Measurements from ENCODE around the gene QKI.
A peak's percentile ranks its signal among the peaks of the same experiment; 100 is the strongest.
"Not testable (repeated sequence)": the region's sequence is repeated elsewhere in the genome, so short reads cannot be mapped to it uniquely, and the experiment has no call there.

Gene QKI

DNA sequence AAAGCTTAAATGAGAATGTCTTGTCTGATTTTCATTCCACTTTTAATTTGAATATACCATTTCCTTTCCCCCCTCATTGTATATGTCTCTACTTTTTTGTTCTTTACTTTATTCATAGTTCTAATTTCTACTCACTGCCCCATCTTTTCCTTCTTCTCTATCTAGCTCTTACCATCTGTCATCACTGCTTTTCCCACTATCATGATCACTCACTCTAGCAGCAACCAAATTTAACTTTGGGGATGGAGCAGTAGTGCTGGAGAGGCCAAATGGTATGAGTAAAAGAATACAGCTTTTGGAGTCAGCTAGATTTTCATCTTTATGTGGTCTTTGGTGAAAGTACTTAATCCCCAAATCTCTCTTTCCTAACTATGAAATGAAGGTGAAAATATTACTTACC is 25.5 kb downstream of the QKI start:
- DNase-seq (ENCODE audit: low read depth), result no peak

DNA sequence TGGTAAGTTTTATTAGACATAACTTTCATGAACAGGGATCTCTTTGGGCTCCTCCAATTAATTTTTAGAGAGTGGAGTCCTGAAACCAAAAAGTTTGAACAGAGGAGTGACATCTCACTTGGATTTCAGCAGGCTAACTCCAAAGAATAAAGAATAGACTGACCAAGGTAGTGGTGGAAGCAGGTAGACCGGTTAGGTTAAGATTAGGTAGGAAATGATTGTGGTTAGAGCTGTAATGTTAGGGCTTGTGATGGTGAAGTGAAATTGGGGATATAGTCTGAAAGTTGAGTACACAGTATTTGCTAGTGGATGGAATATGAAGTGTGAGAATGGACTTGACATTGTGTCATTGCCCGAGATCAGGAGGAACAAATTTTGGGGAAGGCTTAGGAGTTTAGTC is 27.8 kb downstream of the QKI start:
- DNase-seq (ENCODE audit: low read depth), result no peak

DNA sequence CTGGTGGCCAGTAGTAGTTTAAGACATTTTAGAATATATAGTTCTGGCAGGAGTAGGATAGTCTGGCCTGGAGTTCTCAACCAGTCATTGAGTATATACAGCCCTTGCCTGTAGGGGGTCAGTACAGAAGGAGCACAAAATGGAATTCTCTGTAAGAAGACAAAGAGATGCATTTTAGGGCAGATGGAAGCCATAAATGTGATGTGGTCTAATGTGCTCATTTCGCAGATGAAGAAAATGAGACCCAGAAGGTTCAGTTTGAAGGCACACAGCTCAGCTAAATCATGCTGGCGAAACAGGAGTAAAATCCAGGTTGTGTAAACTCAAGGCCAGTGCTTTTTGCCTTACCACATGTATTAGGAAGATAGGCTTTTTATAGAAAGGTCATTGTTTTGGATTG is 29.6 kb downstream of the QKI start:
- DNase-seq (ENCODE audit: low read depth), result no peak

DNA sequence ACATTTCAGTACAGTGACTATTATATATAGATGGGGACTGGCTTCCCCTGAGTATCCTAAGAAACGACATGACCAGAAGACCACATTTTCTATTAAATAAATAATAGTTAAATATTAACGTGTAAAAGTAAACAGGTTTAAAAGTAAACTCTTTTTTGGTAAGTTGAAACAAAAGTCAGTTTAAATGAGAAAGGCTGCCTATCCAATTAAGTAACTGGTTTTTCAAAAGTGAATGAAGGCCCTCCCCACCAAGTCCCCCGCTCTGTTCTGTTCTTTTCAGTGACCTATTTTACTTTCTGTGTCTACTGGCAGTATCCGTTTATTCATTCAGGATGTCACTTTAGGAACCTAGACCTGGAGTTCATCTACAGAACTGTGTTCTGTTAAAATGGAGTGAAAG is 32.0 kb downstream of the QKI start:
- no peak for DNase-seq (ENCODE audit: low read depth)

DNA sequence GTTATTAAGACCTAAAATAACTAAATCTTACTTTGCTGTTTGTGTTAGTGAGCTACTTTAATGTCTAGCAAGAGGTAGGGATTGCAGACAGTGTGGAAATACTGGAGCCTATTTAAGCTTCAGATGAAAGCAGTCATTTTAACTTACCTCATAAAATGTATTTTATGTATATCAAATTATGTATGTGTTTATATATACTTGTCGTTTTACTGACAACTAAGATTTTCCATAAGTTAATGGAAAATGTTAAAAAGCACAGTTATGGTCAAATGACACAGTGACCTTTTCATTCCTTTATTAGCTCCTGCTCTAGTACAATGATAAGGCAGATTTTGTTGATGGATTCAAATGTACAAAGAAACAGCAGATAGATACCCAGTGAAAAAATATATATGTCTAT is 34.6 kb downstream of the QKI start:
- no peak for DNase-seq (ENCODE audit: low read depth)

DNA sequence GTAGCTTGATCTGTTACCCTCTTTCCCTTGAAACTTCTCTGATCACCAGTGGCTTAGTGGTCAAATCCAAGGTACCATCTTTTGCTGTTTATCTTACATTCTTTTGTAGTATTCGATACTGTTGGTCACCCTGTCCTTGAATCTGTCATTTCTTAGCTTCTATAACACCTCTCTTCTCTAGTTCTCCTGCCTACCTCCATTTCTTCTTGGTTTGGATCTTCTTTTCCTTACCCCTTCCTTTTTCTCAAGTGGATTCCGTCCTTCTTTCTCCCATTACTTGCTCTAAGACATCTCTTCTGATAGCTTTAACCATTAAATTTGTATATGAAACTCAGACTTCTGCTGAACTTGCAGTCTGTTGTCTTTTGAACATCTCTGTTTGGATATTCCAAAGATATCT is 39.9 kb downstream of the QKI start:
- DNase-seq (ENCODE audit: low read depth), result no peak

DNA sequence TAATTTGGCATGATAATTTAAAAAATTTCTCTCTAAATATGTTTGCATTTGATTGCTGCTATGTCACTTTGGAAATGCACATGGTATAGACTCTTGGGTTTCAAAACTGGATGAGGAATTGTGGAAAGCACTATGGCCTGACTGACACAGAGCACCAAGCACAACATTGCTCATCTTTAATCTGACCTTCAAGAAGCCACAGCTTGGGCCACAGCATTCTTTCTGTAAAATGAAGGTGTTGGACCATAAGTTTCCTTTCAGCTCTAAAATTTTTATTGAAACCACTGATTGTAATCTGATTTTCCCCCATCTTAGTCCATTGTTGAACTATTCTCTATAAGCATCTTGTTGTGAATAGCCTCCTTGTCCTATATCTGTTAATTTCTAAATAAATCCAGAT is 41.0 kb downstream of the QKI start:
- no peak for DNase-seq (ENCODE audit: low read depth)

DNA sequence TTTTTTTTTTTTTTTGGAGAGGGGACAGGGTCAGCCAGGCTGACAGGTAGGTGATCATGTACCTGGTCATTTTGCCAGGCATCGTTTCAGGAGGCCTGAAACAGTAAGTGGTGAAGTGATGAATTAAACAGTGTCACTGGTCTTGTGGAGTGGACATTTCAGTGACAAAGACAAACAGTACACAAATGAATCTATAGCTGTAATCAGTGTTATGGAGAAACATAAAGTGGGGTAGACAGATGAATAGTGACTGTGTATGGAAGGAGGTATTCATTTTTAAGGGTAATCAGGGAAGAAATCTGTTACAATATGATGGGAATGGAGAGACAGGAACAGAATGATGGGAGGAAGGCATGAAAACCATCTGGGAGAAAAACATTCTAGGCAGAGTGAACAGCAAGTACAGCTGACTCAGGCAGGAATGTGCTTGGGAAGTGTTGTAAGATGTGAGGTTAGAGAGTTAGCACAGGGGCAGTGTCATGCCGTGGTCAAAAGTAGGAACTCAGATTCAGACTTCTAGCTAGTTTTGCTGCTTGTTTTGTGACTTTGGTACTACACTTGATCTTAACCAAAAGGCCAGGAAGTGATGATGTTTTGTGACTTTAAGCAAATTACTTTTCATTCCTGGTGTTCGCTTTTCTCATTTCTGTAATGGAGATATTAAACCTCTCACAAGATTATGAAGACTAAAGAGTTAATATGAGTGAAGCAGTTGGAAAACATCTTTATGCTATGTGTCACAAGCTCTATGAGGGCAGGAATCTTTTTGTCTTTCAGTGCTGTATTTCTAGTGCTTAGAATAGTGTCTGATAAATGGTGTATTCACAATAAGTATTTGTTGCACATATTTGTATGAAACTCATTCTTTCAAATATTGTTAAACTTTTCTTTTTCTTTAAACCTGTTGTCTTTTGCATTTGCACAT is 43.4 kb downstream of the QKI start:
- peak; percentile 79 for DNase-seq (ENCODE audit: low read depth)

DNA sequence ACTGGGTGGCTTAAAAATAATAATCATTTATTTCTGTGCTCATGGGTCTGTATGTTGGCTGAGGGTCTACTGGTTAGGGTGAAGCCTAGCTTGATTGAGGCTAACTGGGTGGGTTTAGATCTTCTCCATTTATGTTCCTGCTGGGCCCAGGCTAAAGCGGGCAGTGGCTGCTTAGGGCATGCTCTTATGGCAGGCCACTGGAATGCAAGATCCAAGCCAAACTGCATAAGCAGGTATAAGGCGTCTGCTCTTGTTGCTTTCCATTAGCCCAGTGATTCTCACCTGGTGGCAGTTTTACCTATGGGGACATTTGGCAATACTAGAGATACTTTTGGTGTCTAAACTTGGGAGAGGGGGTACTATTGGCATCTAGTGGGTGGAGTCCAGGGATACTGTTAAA is 44.5 kb downstream of the QKI start:
- DNase-seq (ENCODE audit: low read depth), result no peak

DNA sequence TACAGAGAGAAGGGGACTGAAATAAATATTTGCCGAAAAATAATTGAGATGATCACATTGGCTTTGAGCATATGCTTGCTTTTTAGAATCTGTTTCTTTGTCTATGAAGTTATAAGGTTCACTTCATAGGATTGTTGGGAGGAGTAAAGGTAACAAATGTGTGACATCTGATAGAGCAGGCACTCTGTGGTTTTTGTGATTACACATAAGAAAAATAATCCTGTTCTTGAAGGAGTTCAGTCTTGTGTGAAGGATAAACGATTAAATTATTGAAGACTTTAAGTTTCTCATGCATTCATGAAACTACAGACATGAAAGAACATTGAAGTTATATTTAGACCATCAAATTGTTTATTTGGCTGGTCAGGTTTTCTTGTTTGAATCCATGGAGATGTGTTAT is 45.0 kb downstream of the QKI start:
- DNase-seq (ENCODE audit: low read depth), result no peak

DNA sequence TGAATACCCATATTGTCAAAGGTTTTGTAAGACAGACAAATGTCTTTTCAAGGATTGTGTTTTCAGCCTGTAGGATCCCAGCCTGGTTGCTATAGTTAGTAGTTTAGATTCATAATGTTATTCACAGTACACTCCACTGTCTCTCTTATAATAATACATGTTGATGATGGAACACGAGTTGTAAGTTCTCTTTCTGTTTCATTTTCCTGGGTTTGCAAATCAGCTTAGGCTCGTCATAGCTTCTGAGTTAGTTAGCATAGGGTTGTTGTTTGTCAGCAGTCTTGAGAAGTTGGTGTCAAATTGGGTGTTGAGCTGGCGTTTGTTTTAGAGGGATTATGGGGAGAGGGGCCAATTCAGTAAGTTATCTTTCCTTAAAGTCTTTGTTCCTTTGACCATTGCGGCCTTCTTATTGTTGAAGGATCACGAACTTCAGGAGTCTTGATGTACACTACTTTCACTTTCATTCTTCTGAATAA is 45.8 kb downstream of the QKI start:
- peak; percentile 24 for DNase-seq (ENCODE audit: low read depth)

DNA sequence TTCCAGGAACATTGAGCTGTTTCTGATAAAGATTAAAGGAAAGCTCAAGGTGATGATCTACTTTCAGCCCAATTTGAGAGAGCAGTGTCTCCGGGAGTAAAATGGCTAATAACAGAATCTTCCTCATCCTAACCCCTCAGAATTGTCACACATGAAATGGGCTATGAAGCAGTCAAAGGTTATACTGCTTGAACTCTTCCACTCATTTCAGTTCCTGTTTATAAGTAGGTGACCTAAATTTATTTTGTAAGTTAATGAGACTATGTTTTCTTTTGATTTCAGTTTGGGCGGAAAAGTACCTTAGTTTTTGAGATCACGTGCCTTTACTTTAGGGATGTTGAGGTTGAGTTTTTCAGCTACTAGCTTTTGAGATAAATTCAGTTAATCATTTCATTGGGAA is 47.2 kb downstream of the QKI start:
- no peak for DNase-seq (ENCODE audit: low read depth)

DNA sequence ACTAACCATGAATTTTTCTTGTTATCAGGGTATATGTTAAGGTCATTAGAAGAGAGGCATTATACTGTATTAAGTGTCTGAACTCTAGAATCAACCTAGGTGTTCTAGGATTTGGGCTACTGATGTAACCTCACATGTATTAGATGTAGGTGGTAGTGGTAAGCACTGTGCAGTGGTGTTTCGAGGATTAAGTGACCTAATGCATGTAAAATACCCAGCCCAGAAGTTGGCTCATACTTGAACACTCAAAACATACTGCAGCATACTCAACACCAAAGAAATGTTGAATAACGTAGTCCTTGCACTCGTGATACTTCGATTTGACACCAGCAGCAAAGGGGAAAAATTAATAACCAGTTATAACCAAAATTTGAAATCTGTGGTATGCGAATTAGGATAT is 48.7 kb downstream of the QKI start:
- DNase-seq (ENCODE audit: low read depth), result no peak

DNA sequence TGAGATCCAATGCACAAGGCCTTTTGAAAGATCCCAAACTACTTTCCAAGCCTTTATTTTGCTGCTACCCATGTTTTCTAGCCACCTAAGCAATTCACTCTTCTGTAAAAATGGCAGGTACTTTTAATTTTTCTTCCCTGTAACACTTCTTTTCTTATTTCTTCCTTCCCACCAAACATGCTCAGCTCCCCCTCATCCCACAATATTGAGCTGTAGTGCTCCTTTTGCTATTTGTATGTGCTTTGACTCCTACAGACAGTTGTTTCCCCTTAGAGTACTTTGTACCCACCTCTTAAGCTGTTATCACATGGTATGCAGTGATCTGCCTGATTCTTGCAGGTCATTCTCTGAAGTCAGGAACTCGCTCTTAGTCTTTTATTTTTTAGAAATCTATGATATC is 49.3 kb downstream of the QKI start:
- DNase-seq (ENCODE audit: low read depth), result no peak

DNA sequence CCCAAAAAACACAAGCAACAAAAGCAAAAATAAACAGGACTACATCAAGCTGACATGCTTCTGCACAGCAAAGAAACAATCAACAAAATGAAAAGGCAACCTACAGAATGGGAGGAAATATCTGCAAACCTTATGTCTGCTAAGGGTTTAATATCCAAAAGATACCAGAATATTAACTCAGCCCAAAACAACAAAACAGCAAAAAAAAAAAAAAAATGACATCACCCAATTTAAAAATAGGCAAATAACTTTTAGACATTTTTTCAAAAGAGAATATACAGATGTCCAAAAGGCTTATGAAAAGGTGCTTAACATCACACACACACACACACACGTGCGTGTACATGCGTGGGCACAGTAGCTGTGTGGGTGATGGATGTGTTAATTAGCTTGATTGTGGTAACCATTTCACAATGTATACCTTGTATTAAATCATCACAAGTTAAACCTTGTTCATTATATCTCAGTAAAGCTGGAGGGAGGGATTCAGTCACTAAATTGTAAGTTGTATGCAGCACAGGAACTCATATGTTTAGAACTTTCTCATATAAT is 52.4 kb downstream of the QKI start:
- no peak for DNase-seq (ENCODE audit: low read depth)

DNA sequence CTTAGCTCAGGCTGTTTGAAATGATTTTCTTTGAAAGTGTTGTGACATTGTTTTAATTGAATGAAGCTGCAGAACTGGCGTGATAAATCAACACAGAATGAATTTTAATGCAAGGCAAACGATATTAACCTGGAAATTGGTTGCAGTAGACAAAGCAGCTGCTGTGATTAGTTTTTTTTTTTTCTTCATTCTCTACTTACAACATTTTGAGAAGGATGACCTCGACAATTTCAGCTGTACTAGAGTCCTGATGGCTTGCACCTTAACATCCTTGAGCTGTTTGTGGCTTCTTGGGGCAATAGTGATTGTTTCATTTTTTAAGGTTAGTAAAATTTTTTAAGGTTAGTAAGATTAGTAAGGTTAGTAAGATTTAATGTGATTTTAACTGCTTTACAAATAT is 54.2 kb downstream of the QKI start:
- DNase-seq (ENCODE audit: low read depth), result no peak

DNA sequence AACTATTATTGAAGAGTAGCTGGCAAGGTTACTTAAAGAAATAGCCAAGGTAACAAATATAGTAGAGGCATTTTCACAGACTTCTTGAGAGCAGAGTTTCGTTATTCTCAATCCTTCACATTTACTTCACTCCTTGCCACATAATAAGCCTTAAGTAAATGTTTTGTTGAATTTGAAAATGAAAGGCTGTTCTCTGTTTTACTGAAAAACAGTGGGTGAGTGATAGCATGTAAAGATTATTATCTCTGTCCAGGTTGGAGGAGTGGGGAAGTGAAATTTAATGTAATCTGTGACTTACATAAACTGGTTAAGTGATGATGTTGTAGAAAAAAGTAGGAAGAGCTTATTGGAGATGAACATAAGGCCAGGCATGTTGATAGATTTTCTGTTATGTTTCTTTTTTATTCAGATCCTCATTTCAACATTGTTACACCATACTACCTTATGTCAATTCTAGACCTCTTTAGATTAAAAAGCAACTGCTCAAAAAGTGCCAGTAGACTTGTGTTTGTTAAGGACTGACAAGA is 55.0 kb downstream of the QKI start:
- no peak for DNase-seq (ENCODE audit: low read depth)

DNA sequence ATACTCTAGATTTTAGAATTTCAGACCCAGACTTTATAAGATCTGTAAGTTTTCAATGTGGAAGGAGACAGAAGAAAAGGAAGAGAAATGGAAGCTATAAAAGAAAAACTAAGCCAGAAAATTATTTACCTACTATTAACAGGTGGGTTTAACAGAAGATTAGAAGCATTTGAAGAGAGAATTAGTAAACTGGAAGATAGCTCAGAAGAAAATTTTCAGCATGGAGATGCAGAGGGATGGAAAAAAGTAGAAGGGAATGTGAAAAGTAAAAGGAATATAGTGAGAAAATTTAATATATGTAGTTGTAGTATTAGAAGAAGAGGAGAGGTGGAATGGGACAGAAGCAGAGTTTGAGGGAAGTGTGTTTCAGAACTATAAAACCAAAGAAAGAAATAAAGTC is 56.1 kb downstream of the QKI start:
- no peak for DNase-seq (ENCODE audit: low read depth)

DNA sequence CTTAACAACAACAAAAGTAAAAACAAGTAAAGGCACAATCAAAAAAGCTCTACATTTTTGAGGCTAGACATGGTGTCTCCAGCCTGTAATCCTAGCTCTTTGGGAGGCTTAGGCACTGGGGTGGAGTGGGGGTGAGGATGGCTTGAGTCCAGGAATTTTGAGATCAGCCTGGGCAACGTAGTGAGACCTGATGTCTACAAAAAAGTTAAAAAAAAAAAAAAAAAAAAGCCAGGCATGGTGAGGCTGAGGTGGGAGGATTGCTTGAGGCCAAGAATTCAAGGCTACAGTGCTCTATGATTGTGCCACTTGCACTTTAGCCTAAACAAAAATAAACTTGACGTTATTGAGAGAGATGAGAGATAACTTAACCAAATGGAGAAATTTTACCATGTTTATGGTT is 60.1 kb downstream of the QKI start:
- no peak for DNase-seq (ENCODE audit: low read depth)

DNA sequence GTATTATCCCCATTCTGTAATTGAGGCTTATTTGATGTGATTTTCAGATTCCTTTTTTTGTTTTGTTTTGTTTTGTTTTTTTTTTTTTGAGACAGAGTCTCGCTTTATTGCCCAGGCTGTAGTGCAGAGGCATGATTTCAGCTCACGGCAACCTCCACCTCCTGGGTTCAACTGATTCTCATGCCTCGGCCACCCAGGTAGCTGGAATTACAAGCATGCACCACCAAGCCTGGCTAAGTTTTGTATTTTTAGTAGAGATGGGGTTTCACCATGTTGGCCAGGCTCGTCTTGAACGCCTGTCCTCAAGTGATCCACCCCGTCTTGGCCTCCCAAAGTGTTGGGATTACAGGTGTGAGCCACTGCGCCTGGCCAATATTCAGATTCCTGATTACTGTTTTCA is 62.4 kb downstream of the QKI start:
- not testable (repeated sequence) for DNase-seq (ENCODE audit: low read depth)

DNA sequence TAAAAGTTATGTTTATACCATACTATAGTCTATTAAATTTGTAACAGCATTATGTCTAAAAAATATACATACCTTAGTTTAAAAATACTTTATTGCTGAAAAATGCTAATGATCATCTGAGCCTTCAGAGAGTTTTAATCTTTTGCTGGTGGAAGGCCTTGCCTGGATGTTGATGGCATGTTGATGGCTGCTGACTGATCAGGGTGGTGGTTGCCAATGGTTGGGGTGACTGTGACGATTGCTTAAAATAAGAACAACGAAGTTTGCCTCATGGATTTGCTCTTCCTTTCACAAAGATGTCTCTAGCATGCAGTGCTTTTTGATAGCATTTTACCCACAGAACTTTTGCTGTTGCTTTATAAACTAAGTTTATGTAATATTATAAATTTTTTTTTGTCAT is 68.6 kb downstream of the QKI start:
- DNase-seq (ENCODE audit: low read depth), result no peak

DNA sequence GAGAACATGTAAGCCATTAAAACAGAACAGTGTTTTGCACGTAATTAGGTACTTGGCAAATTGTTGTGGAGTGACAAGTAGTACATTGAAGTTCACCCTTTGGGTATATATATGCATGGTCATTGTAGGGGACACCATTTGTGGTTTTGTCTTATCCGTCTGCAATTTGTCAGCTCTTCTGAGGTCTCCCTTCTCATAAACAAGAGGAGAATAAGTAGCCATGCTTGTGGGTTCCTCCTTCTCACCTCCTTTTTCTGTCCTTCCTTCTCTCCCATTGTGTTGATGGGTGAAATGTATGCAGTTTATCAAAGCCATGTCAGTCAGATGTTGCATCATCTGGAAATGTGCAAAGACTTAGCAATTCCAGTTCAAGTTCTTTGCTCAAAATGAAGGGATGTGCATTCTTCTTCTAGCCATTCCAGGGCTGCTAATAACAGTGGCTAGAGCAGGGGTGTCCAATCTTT is 70.9 kb downstream of the QKI start:
- no peak for DNase-seq (ENCODE audit: low read depth)

DNA sequence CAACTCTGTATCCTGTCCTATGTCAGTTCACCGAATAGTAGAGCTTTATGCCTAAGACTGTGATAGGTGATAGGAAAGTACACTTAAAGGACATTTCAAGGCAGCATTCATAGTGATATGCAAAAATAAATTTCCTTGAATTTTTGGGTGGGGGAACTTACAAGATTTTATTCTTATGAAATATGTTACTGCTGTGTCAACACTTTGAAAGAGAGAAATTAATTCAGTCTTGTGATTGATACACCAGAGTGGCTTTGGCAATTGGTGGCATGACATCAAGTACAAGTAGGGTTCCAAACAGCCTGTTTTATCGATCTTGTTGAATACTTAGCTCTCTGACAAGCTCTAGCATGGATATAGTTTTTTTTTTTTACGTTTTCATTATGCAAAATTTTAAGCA is 72.3 kb downstream of the QKI start:
- no peak for DNase-seq (ENCODE audit: low read depth)

DNA sequence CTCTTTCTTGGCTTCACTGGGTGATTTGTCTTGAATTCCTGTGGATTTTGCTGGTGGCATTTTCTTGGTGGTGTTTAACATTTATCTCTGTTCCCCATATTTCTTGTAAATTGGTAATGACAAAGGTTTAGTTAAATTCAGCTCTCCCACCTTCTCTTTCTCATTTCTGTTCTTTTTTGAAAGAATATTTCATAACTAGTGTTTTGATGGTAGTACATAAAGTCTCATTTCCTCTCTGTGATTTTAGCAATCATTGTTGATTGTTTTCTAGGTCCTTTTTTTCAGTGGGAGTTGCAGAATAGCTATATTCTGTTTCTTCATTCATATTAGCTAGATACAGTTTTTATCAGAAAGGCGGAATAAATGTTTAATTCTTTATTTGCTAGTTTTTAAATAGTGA is 73.1 kb downstream of the QKI start:
- DNase-seq (ENCODE audit: low read depth), result no peak

All from GM04504 (cell line).